GM23248 (cell line): ENCODE data around the gene CRYGC.

ENCODE experiments used
- EZH2 ChIP-seq: fragments of 200-600 bp; sonication (generic); IDR thresholded peaks from 2 replicates; pipeline ENCODE4 v1.6.1; 2018; ENCODE audit warnings: antibody characterized with exemption, mild to moderate bottlenecking; ENCODE audit not compliant: insufficient read depth, poor library complexity, severe bottlenecking
- EZH2phosphoT487 ChIP-seq: fragments of 200-600 bp; sonication (generic); IDR thresholded peaks from 2 replicates; pipeline ENCODE4 v1.6.1; 2018; ENCODE audit warnings: antibody characterized with exemption, moderate library complexity, mild to moderate bottlenecking, low read depth; ENCODE audit not compliant: insufficient read depth

DNA sequence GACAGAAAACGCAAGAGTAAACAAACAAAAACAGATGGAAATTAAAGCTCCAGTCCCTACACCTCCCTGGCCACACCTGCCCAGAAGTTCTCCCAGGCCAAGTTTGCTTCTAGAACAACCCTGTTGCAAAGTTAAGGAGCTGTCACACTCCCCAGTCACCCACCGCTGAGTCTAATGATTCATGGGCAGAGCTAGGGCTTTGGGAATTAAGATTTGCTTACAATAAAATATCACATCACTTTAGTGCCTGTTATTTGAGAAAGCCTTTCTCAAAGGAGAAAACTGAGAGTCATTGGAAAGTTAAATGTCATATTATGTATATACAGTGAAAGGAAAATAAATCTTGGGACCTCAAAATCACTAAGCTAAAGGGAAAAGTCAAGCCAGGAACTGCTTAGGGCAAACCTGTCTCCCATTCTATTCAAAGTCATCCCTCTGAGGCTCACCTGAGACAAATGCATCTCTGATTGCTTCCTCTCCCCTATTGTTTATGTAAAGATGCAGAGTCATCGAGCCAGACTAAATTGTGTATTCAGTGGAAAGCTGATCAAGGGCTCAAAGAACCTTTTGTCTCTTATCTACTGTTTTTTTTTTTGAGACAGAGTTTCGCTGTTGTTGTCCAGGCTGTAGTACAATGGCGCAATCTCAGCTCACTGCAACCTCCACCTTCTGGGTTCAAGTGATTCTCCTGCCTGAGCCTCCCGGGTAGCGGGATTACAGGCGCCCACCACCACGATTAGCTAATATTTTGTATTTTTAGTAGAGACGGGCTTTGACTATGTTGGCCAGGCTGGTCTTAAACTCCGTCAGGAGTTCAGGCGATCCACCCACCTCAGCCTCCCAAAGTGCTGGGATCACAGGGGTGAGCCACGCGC, 13.5 kb upstream of the CRYGC start:
- TF ChIP-seq EZH2 = no peak
- no peak for TF ChIP-seq EZH2phosphoT487
